Measurements from ENCODE around the gene NFATC1.

NFATC1 gene

DNA sequence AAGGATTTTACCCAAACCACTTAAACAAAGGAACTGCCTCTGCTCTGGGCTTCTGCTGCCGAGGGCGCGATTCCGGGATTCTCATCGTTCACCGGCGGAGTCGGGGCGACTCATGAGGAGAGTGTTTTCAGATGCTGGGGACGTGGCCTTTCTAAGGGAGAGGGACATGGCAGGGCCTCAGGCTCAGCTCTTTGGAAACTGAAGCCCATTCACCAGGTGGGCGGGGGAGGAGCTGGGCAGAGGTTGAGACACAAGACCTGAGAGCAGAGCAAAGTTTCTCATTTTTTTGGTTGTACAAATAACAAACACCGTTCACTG, 29.8 kb downstream of the NFATC1 start:
- Histone ChIP-seq H3K27ac (ENCODE audit: low read length) (no peak overlapping the region), H3K4me2 (ENCODE audit: low read length) (no peak overlapping the region), H2AFZ (ENCODE audit: low read depth, low read length) (no peak overlapping the region), H3K4me1 (ENCODE audit: low read length) (no peaks in the 10 kb centered on the region), H3K36me3 (replicated peaks; ENCODE audit: low read depth, low read length) (peaks cover 37% of the 10 kb centered on the region), H3K4me3 (ENCODE audit: low read length) (no peak overlapping the region), H3K27me3 (ENCODE audit: low read depth, low read length) (no peaks in the 10 kb centered on the region), H3K9me3 (ENCODE audit: insufficient read depth, low read length) (no peaks in the 10 kb centered on the region), H3K79me2 (ENCODE audit: low read length) (peaks cover 90% of the 10 kb centered on the region), H4K20me1 (ENCODE audit: insufficient read depth, low read length) (peaks cover 97% of the 10 kb centered on the region), H3K9ac (ENCODE audit: low read length) (no peak overlapping the region)
- TF ChIP-seq EZH2phosphoT487 (IDR thresholded peaks at IDR 0.05; ENCODE audit: low read depth), result no peak
- TF ChIP-seq, protein P1, sequence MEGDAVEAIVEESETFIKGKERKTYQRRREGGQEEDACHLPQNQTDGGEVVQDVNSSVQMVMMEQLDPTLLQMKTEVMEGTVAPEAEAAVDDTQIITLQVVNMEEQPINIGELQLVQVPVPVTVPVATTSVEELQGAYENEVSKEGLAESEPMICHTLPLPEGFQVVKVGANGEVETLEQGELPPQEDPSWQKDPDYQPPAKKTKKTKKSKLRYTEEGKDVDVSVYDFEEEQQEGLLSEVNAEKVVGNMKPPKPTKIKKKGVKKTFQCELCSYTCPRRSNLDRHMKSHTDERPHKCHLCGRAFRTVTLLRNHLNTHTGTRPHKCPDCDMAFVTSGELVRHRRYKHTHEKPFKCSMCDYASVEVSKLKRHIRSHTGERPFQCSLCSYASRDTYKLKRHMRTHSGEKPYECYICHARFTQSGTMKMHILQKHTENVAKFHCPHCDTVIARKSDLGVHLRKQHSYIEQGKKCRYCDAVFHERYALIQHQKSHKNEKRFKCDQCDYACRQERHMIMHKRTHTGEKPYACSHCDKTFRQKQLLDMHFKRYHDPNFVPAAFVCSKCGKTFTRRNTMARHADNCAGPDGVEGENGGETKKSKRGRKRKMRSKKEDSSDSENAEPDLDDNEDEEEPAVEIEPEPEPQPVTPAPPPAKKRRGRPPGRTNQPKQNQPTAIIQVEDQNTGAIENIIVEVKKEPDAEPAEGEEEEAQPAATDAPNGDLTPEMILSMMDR (IDR thresholded peaks at IDR 0.05; ENCODE audit: low read depth, low read length), result no peak

DNA sequence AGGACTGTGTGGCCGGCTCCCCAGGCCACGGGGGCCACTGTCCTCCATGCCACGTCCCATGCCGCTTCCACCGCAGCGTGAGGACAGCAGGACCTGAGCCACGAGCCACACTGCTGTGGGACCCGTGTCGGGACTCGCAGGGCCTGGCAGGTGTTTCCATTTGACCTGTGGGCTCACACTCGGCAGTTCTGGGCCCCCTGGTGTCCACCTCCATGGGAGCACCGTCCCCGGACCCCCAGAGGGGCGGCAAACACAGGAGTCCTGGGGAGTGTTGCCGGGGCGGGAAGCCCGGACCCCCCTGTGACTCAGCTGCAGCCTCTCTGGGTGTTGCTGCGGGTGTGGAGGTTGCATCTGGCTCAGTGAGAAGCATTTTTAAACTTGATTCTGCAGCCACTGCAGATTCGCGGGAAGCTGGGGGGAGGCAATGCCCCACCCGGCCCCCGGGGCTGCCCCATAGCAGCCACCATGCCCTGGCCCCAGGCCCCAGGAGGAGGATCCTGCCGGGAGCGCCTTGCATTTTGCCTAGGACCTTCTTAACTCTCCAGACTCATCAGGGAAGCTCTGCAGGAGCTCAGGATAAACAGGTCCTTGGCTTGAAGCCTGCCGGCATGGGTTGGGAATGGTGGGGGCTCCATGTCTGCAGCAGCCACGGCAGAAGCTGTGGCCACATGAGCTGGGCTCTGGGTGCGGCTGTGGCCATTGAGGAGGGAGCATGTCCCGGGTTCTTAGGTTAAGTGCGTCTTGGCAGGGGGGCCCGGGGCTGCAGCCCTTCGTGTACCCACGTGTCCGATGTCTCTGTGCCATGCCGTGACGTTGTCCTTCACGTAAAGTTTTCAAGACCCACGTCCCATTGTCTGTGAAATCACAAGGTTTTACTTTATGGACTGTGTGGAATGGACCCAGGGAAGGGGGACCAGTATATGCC, 30.9 kb downstream of the NFATC1 start:
- Histone ChIP-seq H4K20me1 (ENCODE audit: insufficient read depth, low read length) (peaks cover 97% of the 10 kb centered on the region), H3K27me3 (ENCODE audit: low read depth, low read length) (no peaks in the 10 kb centered on the region)

DNA sequence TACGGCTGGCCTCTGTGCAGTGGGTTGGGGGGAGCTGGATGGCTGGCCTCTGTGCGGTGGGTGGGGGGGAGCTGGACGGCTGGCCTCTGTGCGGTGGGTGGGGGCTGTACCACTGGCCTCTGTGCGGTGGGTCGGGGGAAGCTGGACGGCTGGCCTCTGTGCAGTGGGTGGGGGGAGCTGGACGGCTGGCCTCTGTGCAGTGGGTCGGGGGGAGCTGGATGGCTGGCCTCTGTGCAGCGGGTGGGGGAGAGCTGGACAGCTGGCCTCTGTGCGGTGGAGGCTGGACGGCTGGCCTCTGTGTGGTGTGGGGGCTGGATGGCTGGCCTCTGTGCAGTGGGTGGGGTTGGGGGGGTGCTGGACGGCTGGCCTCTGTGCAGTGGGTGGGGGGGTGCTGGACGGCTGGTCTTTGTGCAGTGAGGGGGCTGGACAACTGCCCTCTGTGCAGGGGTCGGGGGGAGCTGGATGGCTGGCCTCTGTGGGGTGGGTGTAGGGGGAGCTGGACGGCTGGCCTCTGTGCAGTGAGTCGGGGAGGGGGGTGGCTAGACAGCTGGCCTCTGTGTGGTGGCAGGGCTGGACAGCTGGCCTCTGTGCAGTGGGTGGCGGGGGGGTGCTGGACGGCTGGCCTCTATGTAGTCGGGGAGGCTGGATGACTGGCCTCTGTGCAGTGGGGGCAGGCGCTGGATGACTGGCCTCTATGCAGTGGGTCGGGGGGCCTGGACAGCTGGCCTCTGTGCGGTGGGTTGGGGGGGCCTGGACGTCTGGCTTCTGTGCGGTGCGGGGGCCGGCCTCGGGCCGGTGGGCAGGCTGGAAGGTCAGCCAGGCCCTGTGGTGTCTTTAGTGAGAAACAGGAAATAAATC, 31.9 kb downstream of the NFATC1 start:
- H3K79me2 ChIP-seq (ENCODE audit: low read length), result peaks cover 89% of the 10 kb centered on the region
- no peak for TF ChIP-seq EZH2phosphoT487 (IDR thresholded peaks at IDR 0.05; ENCODE audit: low read depth)
- TF ChIP-seq, protein P1 (IDR thresholded peaks at IDR 0.05; ENCODE audit: low read depth, low read length), result no peak
- H3K4me3 ChIP-seq (ENCODE audit: low read length), result no peak overlapping the region
- H3K4me2 ChIP-seq (ENCODE audit: low read length), result no peak overlapping the region
- H3K9ac ChIP-seq (ENCODE audit: low read length), result no peak overlapping the region
- no peak overlapping the region for H2AFZ ChIP-seq (ENCODE audit: low read depth, low read length)
- no peaks in the 10 kb centered on the region for H3K4me1 ChIP-seq (ENCODE audit: low read length)
- H3K36me3 ChIP-seq (replicated peaks; ENCODE audit: low read depth, low read length), result peaks cover 29% of the 10 kb centered on the region
- H3K9me3 ChIP-seq (ENCODE audit: insufficient read depth, low read length), result no peaks in the 10 kb centered on the region
- no peak overlapping the region for H3K27ac ChIP-seq (ENCODE audit: low read length)
- no peaks in the 10 kb centered on the region for H3K27me3 ChIP-seq (ENCODE audit: low read depth, low read length)
- peaks cover 97% of the 10 kb centered on the region for H4K20me1 ChIP-seq (ENCODE audit: insufficient read depth, low read length)

More for the DNA sequence above, 30.9 kb downstream of the NFATC1 start:
- H3K4me3 ChIP-seq (ENCODE audit: low read length), result no peak overlapping the region
- H3K4me1 ChIP-seq (ENCODE audit: low read length), result no peaks in the 10 kb centered on the region
- no peak overlapping the region for H3K27ac ChIP-seq (ENCODE audit: low read length)
- H3K79me2 ChIP-seq (ENCODE audit: low read length), result peaks cover 92% of the 10 kb centered on the region
- TF ChIP-seq EZH2phosphoT487 (IDR thresholded peaks at IDR 0.05; ENCODE audit: low read depth), result no peak
- TF ChIP-seq, protein P1 (IDR thresholded peaks at IDR 0.05; ENCODE audit: low read depth, low read length), result no peak
- no peak overlapping the region for H2AFZ ChIP-seq (ENCODE audit: low read depth, low read length)
- H3K36me3 ChIP-seq (replicated peaks; ENCODE audit: low read depth, low read length), result peaks cover 33% of the 10 kb centered on the region
- no peaks in the 10 kb centered on the region for H3K9me3 ChIP-seq (ENCODE audit: insufficient read depth, low read length)
- H3K4me2 ChIP-seq (ENCODE audit: low read length), result no peak overlapping the region
- H3K9ac ChIP-seq (ENCODE audit: low read length), result no peak overlapping the region

DNA sequence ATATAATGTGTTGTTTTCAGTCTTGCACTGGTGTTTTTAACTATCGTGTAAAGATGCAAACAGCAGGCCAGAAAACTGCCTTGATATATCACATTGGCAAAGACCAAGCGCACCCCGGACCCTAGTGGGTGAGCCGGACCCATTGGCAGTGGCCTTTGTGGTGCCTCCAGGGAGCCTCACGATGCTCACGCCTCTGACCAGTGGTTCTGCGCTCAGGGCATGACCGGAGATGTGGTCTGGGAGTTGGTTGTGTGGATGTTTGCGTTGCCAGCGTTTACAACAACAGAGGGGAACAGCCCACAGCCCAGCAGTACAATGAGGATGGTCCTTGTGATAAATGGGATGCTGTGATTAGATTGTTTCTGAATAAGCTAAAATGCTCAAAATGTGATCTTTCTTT, 32.6 kb downstream of the NFATC1 start:
- Histone ChIP-seq H3K79me2 (ENCODE audit: low read length) (peaks cover 83% of the 10 kb centered on the region), H3K27me3 (ENCODE audit: low read depth, low read length) (no peaks in the 10 kb centered on the region), H3K4me3 (ENCODE audit: low read length) (no peak overlapping the region), H3K27ac (ENCODE audit: low read length) (no peak overlapping the region), H3K9ac (ENCODE audit: low read length) (no peak overlapping the region), H3K4me2 (ENCODE audit: low read length) (no peak overlapping the region), H3K4me1 (ENCODE audit: low read length) (no peaks in the 10 kb centered on the region), H3K9me3 (ENCODE audit: insufficient read depth, low read length) (no peaks in the 10 kb centered on the region), H4K20me1 (ENCODE audit: insufficient read depth, low read length) (peaks cover 97% of the 10 kb centered on the region), H3K36me3 (replicated peaks; ENCODE audit: low read depth, low read length) (peaks cover 33% of the 10 kb centered on the region), H2AFZ (ENCODE audit: low read depth, low read length) (no peak overlapping the region)
- no peak for TF ChIP-seq EZH2phosphoT487 (IDR thresholded peaks at IDR 0.05; ENCODE audit: low read depth)
- TF ChIP-seq, protein P1 (IDR thresholded peaks at IDR 0.05; ENCODE audit: low read depth, low read length), result no peak

Measured in OCI-LY3 (cell line).